H1 (cell line): ENCODE data around the gene STK39. TPM values are rescaled to one million over a fixed set of nuclear protein-coding genes. Genes with fewer than 3 reads are reported as not detected.

ENCODE experiments used
- CEBPB ChIP-seq: IDR thresholded peaks from 2 replicates; pipeline ENCODE4 v1.6.1; 2012; ENCODE audit warnings: low read depth, low read length
- CTBP2 ChIP-seq: IDR thresholded peaks from 2 replicates; pipeline ENCODE4 v1.7.0; 2011; ENCODE audit warnings: borderline replicate concordance, mild to moderate bottlenecking, moderate library complexity, mixed read lengths, low read length; ENCODE audit not compliant: insufficient read depth, insufficient read length
- GTF2F1 ChIP-seq: IDR thresholded peaks from 2 replicates; pipeline ENCODE4 v1.6.1; 2012; ENCODE audit warnings: low read depth, low read length, improper control_type of control experiment, borderline replicate concordance
- HDAC6 ChIP-seq: IDR thresholded peaks from one replicate; pipeline ENCODE4 v1.7.1; 2012; ENCODE audit warnings: low read depth, mild to moderate bottlenecking, inconsistent platforms, low read length, moderate library complexity
- POLR2A ChIP-seq, 2 experiments: IDR thresholded peaks; 1 replicate in 1 of 2; 2 replicates in 1 of 2; pipeline ENCODE4 v1.6.1; 2011; ENCODE audit warnings: low read depth in 2 of 2, low read length in 2 of 2, mild to moderate bottlenecking in 2 of 2; ENCODE audit errors: control extremely low read depth in 1 of 2
- TBP ChIP-seq: IDR thresholded peaks from 2 replicates; pipeline ENCODE4 v1.6.1; 2011; ENCODE audit warnings: low read depth, low read length, improper control_type of control experiment
- polyA plus RNA-seq, 7 experiments: library from polyadenylated mRNA; depleted of rRNA in 3 of 7; stranded (reverse) in 5 of 7; unstranded in 2 of 7; fragments of >200 nt in 5 of 7; fragments of 200-250 nt in 2 of 7; gene quantifications; 1 replicate in 5 of 7; 2 replicates in 1 of 7; 4 replicates in 1 of 7; pipeline versions ENCODE4 v1.2.1 to v1.2.3, GENCODE V29; 2011 to 2013; ENCODE audit warnings: missing spikeins in 2 of 7, mixed read lengths in 2 of 7
- total RNA-seq: library from RNA; stranded (reverse); fragmentation: NEBNext Ultra II Directional; extraction: Animal tissue kit (Norgen Biotek cat#: 25700); gene quantifications from 2 replicates; pipeline ENCODE4 v1.2.1, GENCODE V29; 2021
- TF ChIP-seq, protein P1 (sequence below): IDR thresholded peaks from 2 replicates; pipeline ENCODE4 v1.6.1; 2012; ENCODE audit warnings: inconsistent platforms

The STK39 gene
- total and polyA plus RNA-seq, 2 of the 8 experiments (the other 6 are each of a cell fraction or from before 2014, with no cell fraction given) = 13.7 to 23.8 TPM

- TF ChIP-seq CTBP2 (no peak), TBP (no peak), CEBPB (no peak), GTF2F1 (no peak), POLR2A (IDR thresholded peaks at IDR 0.05; ENCODE audit: control extremely low read depth in 1 of 2, low read depth in 2 of 2, low read length in 2 of 2) (no peak), HDAC6 (no peak)
- TF ChIP-seq, protein P1, sequence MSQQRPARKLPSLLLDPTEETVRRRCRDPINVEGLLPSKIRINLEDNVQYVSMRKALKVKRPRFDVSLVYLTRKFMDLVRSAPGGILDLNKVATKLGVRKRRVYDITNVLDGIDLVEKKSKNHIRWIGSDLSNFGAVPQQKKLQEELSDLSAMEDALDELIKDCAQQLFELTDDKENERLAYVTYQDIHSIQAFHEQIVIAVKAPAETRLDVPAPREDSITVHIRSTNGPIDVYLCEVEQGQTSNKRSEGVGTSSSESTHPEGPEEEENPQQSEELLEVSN = no peak
- TF ChIP-seq, all 59 proteins: peak for 0
Observed at GRCh38 chr2:167935803-167936110, 311.6 kb downstream of the STK39 start (continued).
